ENCODE results near the gene ABCB6.
"Not testable (repeated sequence)": the region's sequence is repeated elsewhere in the genome, so short reads cannot be mapped to it uniquely, and the experiment has no call there.

Gene ABCB6

GRCh38 chr2:219213026-219213415, 5.7 kb downstream of the ABCB6 start:
- no peak for DNase-seq

GRCh38 chr2:219210886-219211362, 7.8 kb downstream of the ABCB6 start:
- no peak for DNase-seq

GRCh38 chr2:219210196-219210885, 8.4 kb downstream of the ABCB6 start:
- no peak for DNase-seq

GRCh38 chr2:219209236-219210195, 9.2 kb downstream of the ABCB6 start:
- no peak for DNase-seq

GRCh38 chr2:219207884-219208740, 10.6 kb downstream of the ABCB6 start:
- DNase-seq = no peak

GRCh38 chr2:219207134-219207883, 11.4 kb downstream of the ABCB6 start:
- no peak for DNase-seq

- peak; percentile 90 to 98 (median 94) for DNase-seq
Measured at GRCh38 chr2:219206328-219207133, 12.2 kb downstream of the ABCB6 start, which contains the start of gene ZFAND2B. Gene ZFAND2B (plus strand): TSS chr2:219206782. CDS start chr2:219206988, 206 bp downstream.

GRCh38 chr2:219205981-219206327, 12.8 kb downstream of the ABCB6 start:
- no peak for DNase-seq

GRCh38 chr2:219205165-219205538, 13.6 kb downstream of the ABCB6 start:
- DNase-seq = no peak

- DNase-seq = no peak
Measured at GRCh38 chr2:219204425-219205164, 14.2 kb downstream of the ABCB6 start.

- DNase-seq = not testable (repeated sequence)
Measured at GRCh38 chr2:219201331-219201730, 17.4 kb downstream of the ABCB6 start.

- DNase-seq = peak in 2 of 6 experiments; percentile 30 to 41
Measured at GRCh38 chr2:219200502-219201326, 18.0 kb downstream of the ABCB6 start.

GRCh38 chr2:219199470-219200211, 19.1 kb downstream of the ABCB6 start:
- no peak for DNase-seq

- DNase-seq = no peak
Measured at GRCh38 chr2:219198974-219199373, 19.8 kb downstream of the ABCB6 start.

- DNase-seq = no peak
Measured at GRCh38 chr2:219197388-219197787, 21.4 kb downstream of the ABCB6 start.

- DNase-seq = no peak
Measured at GRCh38 chr2:219186754-219187456, 31.9 kb downstream of the ABCB6 start.

- no peak for DNase-seq
Measured at GRCh38 chr2:219184121-219184520, 34.6 kb downstream of the ABCB6 start.

- DNase-seq = no peak
Measured at GRCh38 chr2:219183151-219183772, 35.5 kb downstream of the ABCB6 start.
